ENCODE data around the gene OSBPL7.
A peak's percentile ranks its signal among the peaks of the same experiment; 100 is the strongest.

The OSBPL7 gene

DNA sequence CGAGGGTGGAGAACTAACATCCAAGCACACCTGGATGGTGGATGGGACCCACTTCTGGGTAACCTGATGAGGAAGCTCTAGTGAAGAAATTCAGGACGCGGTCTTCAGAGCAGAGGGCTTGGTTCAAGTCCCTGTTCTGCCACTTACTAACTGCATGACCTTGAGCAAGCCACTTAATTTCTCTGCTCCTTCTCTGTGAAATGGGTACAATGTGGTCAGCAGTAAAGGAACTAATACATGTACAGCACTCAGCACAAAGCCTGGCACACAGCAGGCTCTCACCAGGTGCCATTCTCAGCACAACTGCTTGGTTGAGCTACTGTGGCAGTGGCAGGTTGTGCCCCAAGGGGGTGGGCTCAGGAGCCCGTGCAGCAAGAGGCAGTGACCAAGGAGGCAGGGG is 1.9 kb upstream of the OSBPL7 start:
- DNase-seq (ENCODE audit: low spot score) = no peak

DNA sequence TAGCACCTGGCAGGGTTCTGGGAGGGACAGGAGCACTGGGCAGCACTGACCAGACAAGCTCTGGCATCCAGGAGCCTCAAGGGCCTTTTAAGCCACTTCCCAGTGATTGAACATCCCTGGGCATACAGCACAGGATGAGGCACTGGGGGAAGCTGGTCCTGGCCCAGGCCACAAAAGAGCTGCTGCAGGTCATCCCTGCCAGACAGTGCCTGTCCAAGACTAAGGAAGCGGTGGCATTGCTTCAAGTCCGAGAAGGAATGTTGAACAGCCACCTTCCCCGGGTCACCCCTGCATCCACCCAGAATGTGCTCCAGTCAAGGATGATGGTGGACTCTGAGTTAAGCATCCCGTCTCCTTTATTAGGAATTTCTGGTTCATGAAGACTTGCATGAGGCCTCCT is 1.2 kb upstream of the OSBPL7 start:
- DNase-seq (ENCODE audit: low spot score) = no peak

DNA sequence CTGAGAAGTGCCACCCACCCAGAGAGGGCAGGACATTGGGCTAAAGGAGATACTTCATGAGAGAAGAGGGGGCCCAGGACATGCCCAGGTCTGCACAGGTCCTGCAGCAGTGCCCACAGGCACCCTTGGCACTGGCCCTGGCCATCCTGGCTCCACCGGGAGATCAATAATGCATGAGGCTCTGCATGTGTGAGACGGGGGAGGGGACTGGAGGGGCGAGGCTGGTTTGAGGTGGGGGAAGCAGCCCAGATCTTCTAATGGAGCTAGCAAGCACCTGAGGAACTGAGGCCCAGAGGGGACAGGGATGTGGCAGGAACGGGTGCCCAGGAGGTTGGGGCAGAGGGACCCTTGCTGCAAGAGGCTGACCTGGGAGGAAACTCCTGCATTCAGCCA is 567 bp downstream of the OSBPL7 start:
- no peak for DNase-seq (ENCODE audit: low spot score)

DNA sequence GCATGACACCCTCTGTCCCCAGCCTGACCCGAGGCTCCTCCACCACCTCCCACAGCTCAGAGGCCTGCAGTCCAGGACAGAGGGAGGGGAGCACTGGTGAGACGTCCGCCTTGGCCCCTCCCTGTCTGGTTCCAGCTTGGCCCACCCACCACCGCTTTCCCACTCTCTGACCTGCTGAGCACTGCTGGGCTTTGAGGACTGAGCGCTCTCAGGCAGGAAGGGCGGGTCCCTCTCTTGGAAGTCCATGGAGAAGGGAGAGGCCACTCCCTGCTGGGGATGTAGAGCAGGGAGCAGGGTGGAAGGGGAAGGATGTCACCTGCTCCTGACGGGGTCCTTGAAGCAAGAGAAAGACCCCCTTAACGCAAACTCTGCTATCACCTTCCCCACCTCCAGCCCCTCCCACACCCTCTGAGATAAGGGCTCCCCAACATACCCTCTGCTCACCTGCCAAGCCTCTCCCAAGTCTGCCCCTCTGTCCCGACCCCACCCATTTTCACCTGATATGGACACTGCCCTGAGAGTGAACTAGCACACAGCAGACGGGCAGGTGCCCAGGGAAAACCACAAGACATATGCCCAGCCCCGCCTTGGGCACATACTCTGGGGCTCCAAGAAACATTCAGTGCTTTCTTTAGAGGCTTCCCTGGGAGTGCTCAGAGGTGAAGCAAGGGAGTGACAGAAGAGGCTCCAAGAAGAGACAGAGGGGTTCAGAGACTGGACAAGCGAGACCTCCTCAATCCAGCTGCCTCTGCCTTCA is 1.4 kb downstream of the OSBPL7 start:
- no peak for DNase-seq (ENCODE audit: low spot score)

DNA sequence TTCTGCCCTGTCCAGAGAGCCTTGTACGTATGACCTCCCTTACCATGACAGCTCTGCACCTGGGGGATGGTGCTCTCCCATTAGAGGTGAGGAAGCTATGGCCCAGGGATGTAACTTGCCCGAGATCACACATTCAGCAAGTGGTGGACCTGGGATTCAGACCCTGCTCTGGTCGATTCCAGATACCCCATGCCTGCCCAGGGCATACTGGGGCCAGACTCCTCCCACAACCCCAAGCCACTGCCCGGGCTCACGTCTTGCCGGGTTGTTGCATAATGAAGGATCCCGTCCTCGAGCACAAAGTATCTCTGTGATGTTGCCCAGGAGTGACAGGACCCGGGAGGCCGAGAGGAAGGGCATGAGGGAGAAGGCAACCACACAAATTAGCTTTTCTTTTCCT is 2.1 kb downstream of the OSBPL7 start:
- no peak for DNase-seq (ENCODE audit: low spot score)

DNA sequence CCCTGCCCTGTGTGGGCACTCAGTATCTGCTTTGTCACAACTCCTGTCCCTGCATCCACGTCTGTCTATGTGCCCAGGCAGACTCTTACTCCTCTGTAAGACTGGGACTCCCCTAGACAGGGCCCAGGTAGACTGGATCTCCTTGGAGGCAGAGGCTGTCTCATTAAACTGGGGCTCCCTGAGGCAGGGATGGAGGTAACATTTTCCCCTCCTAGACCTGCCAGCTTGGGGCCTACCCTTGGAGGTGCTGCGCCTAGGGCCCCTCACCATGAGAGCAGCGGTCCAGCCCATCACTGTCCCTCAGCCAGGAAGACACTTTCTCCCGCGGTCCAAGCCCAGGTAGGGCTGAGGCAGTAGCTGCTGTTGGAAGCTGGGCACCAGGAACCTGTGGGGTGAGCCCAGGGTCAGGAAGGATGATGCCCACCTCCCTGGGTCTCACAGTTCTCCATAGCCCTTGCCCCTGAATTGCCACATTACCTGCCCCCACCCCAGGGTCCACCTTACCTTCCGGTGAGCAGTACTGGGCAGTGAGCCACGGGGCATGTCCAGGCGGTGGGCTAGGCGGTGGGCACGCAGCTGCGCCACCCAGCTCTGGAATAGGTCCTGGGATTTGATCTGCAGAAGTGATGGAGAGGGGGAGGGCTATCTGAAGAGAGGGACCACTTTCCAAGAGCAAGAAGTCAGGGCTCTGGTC is 3.4 kb downstream of the OSBPL7 start:
- DNase-seq (ENCODE audit: low spot score) = no peak

DNA sequence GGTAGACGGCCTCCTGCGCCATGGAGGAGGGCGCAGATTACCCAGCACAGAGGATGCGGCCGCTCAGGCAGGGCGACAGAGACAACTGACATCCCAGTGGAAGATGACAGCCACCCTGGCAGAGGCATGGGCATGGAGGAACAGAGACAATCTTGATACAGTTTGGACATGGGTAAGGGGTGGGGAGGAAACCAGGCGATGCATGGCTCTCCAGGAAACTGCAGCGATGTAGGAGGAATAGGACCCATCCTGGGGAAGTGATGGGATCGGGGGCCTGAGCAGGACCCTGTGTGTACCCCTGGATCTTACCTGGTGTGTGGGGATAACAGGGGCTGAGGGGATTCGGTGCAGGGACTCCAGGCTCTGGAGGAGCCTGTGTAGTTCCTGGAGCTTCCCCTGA is 4.6 kb downstream of the OSBPL7 start:
- no peak for DNase-seq (ENCODE audit: low spot score)

DNA sequence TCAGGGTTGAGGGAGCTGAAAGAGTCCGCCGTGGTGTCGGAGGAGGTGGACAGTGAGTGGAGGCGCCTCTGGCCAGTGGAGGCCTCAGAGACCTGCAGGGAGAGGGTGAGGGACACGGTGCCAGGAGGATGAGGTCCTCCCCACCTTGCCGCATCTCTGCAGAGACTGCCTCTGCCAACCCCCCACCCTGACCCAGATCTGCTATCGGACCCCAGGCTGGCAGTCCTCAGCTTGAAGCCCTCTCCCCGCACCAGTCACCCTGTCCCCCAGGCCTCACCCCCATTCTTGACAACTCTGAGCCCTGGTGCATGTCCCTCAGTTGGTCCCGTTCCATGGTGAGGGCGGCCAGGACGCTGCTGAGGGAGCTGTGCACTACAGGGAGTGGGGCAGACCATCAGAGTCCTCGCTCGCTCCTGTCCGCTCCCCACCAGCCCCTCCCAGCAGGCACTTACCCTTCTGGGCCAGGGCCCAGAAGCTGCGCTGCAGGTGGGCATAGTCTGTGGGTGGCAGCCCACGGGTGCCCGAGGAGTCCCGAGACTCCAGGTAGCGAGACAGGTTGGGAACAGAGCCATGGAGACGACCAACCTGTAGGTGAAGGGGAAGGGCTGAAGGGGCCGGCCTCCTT is 5.4 kb downstream of the OSBPL7 start:
- DNase-seq (ENCODE audit: low spot score) = no peak

DNA sequence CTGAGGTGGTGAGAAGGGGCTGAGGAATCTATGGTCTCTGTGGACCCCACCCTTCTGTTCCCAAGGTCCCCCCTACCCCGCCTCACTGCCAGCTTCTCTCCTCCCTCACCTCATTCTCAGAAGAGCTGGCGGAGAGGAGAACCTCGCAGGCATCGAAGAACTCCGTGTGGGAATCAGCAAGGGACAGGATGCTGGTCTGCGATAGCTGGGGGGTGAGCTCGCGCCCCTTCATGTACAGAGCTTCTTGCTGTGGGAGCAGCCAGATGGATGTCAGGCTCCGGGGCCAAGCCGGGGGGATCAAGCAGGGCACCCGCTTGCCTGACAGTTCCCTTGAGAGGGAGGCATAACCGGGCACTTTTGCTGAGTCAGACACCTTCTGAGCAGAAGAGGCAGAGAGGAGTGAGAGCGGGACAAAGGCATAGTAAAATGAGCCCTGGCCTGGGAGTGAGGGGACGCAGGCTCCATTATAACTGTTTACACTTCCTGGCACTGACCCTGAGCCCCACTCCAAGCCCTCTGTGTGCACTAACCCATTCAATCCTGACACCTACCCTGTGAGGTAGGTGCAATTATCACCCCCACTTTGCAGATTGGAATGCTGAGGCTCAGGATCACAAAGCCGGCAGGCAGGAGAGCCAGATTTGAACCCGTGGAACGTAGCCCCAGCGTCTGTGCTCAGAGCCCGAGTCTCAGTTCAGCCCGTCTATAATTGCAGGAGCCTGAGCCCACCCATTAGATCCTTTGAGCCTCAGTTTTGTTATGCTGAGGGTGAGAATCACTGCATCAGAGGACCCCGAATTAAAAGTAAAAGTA is 6.3 kb downstream of the OSBPL7 start:
- no peak for DNase-seq (ENCODE audit: low spot score)

DNA sequence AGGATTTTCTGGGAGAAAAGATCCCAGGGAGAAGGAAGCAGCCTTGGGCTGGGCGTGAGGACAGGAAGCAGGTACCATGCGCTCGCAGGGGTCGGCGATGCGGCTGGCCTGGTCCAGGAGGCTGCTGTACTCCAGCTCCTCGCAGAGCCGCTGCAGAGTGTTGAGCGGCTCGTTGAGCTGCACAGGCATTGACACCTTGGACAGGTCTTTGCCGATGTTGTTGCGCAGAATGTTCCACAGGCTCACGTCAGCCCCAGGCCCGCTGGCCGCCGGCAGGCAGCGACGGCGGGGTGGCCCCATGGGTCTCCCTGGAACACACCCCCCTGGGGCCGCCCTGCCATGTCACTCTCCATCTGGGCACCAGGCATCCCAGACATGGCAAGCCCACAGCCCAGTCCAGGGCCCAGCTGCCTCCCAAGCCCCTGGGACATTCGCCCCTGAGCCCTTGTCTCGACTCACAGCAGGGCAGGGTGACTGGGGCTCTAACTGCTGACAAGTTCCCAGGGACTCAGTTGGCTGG is 8.0 kb downstream of the OSBPL7 start:
- DNase-seq (ENCODE audit: low spot score) = no peak

DNA sequence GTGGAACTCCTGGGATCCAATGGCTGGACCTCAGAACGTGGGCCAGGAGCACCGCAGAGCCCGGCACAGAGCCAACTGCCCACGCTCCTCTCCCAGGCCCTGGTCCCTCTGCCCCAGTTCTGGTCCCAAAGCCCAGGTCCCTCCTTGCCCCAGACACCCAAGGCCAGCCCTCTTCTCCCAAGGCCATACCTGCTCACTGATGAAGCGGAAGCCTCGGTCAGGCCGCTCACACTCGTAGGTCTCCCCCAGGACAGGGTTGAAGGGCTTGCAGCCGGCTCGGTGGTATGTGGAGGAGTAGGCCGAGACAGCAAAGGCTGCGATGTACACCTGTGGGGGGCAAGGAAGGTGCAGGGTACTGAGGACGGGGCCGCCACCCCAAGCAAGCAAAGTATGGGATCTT is 8.5 kb downstream of the OSBPL7 start:
- DNase-seq (ENCODE audit: low spot score) = no peak

DNA sequence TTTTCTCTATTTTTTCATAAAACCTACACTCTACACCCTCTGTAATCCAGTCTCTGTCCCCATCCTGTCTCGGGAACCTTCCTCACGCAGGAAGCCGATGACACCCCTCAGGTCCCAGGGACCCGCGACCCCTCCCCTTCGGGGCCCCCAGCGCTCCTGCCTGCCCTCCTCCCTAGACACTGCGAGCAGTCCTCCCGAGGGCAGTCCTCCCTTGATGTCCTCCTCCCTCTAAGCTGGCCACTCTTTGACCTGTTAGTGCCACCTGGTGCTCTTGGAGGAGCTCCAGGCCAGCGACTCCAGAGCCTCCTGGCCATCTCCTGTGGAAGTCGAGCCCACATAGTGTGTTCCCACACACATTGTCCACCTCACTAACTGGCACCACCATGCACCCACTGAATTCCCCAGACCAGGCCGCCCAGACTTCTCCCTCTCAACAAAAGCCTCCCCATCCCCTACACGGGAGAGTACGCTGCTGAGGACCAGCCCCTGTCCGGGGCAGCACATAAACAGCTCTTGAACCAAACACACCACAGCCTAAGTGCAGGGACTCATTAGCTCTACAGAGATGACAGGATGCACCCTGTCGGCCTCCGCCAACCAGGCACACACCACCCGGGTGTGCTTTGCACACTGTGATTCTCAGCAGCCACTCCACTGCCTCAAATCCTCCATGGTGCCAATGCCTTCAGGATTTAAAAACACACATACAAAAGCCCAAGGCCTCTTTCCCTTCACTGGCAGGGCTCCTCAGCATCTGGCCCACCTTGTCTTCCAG is 9.3 kb downstream of the OSBPL7 start:
- no peak for DNase-seq (ENCODE audit: low spot score)

DNA sequence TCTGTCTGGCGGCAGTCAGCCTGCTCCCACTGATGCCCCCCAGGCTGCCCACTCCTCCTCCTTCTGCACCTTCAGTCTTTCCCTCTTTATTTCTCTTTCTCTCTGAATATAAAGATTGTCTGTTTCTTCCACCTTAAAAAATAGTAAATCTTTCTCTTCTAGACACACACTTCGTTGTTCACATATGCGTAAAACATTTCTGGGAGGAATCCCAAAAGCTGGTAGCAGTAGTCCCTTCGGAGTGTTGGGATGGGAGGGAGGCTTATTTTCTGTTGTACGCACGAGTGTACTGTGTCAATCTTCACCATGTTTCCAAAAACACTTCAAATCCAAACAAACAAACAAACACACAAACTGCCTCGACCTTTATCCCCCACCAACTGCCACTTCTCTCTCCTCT is 9.9 kb downstream of the OSBPL7 start:
- DNase-seq (ENCODE audit: low spot score) = no peak

DNA sequence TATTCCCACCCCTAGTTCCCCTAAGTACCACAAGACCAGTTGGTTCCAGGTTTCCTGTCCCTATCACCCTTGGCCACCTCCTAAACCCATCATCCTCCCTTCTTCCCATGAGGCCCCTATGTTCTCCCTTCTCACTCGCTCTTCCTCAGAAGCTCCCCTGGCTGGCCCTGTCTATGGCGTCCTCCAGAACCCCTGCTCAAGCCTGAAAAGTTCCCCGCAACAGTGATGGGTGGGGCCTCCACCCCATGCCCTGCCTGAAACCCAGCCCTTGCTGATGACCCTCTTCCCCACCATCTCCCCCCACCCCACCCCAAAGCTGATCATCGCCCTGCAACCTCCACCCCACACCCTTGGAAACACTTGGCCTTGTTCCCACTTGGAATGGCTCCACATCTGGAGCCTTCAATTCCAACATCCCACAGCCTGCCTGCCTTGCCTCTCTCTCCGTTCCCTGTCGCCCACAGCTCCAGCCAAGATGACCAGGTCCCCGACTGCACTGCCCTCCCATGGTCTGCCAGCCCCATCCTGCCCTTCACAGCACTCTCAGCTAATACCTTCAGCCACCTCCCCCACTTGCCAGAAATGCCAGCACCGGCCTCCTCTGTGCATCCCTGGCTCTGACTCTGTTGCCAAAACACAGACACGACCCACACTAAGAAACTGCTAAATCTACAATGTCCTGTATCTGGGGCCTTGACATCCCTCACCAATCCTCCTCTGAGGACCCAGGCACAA is 10.5 kb downstream of the OSBPL7 start:
- no peak for DNase-seq (ENCODE audit: low spot score)

DNA sequence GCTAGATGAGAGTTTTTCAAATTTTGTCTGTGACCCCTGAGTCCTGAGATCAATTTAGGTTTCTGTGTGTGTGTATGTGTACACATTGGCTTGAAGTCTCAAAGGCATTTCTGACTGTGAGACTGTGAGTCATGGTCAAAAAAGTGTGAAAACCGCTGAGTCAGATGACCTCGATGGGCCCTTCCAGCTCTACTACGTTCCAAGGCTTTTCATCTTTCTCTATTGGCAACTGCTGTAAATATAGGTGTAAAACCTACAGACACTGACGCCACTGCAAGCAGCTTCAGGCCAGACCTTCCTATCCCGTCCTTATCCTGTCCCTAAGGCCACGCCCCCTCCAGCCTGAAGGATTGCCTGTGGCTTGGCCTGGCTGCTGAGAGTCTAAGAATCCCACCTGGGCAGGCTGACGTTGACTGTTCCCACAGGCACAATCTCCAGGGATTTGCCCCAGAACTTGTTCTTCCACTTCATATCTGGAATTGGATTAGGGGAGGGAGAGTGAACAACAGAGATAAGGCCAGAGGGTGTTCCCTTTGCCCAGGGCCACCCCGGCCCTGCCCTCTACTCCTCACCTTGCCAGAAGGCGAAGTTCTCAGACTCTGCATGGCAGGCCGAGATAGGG is 11.3 kb downstream of the OSBPL7 start:
- DNase-seq (ENCODE audit: low spot score) = peak; percentile 59

DNA sequence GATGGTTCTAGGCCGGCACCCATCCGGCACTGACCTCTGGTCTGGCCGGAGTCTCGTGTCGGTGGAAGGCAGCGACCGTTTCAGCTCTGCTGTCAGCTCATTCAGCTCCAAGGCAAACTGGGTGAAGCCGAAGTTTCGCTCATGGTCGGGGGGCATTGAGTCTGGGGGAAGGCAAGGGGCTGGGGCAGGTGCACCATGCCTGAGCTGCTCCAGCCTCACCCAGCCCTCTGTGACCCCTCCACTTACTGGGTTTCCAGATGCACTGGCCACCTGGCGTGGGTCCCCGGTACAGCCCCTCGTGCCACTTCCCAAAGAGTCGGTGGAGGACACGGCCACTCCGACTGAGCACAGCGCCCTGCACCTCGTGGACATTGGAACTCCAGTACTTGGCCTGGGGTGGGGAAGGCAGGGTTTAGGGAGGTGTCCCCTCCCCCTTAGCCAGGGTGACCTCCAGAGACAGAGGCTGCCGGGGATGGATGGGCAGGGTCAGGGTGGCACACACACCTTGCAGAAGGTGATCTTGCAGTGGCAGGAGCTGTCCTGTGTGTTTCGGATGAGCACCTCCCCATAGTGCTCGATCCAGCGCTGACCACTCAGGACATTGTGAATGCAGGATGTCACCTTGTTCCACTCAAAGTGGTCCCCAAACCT is 12.6 kb downstream of the OSBPL7 start:
- DNase-seq (ENCODE audit: low spot score) = no peak

DNA sequence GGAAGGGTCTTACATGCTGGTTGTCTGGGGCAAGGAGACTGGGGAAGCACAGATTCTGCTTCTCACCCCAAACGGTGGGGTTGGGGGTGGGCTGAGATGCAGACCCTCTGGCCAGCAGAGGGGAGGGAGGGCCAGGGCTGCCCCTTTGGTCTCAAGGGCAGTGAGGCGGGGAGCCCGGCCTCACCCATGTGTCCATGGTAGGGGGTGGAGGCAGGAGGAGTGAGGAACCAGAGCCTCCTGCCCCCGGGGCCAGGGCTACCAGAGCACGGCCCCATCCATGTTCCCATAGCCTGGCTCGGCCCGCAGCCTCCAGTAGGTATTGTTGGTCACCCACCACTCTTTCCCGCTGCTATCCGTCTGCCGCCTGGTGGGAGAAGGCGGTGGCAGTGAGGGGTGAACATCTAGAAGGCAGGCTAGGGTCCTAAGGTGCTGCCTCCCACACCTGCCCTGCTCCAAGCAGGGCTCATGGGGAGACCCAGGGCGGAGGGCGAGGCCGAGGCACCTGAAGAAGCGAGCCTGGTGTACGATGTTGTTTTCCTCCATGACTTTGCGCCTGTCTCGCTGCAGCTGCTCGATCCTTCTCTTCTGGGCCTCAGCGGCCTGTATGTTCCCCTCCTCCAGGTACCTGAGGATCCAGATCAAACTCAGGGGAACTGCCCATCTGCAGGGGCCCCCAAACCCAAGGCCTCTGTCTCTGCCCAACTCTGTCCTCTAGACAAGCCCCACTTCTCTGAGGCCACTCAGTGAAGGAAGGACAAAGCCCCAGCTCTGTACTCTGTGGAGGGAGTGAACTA is 13.4 kb downstream of the OSBPL7 start:
- DNase-seq (ENCODE audit: low spot score) = no peak

DNA sequence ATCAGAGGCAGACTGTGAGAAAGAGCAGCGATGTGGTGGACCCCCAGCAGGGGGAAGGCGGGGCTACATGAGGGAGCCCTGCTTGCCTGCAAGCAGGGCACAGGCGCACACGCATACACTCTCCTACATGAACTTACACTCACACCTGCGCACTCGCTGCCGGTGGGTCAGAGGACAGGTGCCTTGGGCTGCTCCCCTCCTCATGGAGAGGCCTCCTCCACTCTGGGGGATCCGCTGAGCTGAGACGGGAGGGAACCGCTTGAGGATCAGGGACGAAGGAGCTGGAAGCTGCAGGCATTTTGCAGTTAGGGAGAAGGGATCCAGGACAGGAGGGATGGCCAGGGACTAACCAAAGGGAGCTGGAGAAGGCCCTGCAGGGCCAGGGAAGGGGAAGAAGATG is 14.2 kb downstream of the OSBPL7 start:
- no peak for DNase-seq (ENCODE audit: low spot score)

DNA sequence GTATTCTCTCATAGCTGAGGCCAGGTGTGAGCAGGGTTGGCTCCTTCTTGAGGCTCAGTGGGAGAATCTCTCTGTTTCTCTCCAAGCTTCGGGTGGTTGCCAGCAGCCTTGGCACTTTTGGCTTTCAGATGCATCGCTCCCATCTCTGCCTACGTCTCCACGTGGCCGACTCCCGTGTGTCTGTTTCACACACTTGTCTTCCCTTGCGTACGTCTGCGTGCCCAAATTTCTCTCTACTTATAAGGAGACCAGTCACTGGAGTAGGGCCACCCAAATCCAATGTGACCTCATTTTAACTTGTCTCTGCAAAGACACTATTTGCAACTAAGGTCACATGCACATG is 14.7 kb downstream of the OSBPL7 start:
- no peak for DNase-seq (ENCODE audit: low spot score)

Measured in iPS-NIHi11 (cell line).